G401.6 (cell line): Measurements from ENCODE around the gene SPIN1.

Source experiments
- FAIRE-seq: peaks from 2 replicates; lab custom pipeline; 2012; peaks lifted over from hg19 to GRCh38; lab: Jason Lieb, UNC

SPIN1 gene

DNA sequence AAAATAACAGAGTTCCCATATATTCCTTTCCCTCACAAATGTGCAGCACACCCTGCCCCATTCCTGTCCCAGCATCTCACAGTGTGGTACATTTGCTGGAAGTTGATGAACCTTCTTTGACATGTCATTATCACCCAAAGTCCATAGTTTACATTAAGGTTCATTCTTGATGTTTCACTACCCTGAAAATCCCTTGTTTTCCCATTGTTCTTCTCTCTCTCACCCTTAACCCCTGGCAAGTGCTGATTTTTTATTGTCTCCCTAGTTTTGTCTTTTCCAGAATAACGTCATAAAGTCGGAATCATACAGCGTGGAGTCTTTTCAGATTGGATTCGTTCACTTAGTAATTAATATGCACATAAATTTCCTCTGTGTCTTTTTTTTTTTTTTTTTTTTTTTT is 48.1 kb downstream of the SPIN1 start:
- no peak for FAIRE-seq

DNA sequence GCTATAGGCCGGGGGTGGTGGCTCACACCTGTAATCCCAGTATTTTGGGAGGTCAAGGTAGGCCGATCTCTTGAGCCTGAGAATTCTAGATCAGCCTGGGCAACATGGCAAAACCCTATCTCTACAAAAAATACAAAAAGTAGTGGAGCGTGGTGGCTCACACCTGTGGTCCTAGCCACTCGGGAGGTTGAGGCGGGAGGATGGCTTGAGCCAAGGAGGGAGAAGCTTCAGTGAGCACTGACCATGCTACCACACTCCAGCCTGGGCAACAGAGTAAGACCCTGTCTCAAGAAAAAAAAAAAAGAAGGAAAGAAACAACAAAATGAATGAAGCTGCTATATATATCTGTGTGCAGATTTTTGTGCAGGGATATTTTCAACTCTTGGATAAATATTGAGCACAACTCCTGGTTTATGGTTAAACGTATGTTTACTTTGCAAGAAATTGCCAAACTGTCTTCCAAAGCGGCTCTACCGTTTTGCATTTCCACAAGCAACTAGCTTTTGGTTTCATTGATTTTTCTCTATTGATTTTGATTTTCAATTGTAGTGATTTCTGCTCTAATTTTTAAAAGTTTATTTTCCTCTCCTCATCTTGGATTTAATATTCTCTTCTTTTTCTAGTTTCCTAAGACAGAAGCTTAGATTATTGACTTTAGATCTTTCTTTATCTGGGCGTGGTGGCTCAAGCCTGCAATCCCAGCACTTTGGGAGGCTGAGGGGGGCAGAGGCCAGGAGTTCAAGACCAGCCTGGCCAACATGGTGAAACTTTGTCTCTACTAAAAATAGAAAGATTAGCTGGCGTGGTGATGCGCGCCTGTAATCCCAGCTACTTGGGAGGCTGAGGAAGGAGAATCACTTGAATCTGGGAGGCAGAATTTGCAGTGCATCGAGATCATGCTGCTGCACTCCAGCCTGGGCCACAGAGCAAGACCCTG is 49.2 kb downstream of the SPIN1 start:
- no peak for FAIRE-seq

DNA sequence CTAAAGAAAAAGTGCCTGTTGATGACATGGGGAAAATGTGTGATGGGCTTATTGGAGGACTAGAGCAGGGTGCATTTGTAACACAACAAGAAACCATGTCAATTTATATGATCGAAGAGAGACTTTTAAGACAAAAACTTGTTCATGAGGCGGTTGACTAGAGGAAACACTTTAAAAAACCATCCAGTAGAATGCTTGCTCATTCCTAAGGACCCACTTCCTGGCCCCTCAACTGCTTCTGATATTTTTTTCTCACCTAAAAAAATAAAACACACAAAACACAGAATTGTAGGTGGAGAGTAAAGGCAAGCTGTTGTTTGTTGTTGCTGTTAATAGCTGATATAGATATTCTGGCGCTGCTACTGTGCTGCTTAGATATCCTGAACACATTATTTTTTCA is 50.6 kb downstream of the SPIN1 start:
- FAIRE-seq: no peak

DNA sequence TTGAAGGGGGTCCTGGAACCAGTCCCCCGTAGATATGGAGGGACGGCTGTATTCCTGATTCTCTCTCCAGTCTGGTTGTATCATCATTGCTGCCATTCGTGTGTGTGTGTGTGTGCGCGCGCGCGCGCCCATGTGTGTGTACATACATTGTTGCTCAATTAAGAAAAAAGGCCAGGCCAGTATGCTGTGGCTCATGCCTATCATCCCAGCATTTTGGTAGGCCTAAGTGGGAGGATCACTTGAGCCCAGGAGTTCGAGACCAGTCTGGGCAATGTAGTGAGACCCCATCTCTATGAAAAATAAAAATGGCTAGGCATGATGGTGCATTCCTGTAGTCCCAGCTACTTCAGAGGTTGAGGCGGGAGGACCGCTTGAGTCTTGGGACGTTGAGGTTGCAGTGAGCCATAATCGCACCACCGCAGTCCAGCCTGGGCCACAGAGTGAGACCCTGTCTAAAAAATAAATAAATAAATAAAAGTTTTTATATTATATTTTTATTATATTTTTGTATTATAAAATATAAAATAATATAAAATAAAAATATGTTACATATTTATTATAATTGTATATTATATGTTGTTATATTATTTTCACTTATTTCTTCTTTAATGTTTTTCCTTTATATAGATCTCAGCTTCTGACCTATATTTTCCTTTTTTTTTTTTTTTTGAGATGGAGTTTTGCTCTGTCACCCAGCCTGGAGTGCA is 53.2 kb downstream of the SPIN1 start:
- peak; percentile 85 for FAIRE-seq

DNA sequence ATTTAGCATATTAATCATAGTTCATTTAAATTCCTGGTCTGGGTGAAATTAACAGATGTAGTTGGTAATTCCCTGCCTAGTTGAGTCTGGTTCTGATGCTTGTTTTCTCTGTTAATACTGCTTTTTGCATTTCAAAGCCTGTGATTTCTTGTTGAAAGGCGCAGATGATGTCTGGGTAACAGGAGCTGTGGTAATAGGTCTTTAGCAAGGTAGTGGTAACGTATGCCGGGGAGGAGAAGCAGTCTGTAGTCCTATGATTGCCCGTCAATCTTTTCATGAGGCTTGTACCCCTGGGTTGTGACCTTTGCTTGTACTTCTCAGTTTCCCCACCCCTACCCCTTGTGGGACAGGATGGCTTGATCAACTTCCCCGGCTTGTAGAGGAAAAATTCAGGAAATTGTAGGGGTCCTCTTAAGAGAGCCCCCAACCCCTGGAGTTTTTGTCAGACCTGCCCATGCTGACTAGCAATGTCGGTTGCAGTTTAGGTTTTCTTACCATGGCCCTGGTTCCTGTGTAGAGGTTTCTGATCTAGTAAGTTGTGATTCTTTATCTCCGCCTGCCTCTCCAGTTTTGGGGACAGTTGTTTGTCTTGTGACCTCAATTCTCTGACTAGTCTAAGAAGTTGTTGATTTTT is 55.4 kb downstream of the SPIN1 start:
- FAIRE-seq: no peak

DNA sequence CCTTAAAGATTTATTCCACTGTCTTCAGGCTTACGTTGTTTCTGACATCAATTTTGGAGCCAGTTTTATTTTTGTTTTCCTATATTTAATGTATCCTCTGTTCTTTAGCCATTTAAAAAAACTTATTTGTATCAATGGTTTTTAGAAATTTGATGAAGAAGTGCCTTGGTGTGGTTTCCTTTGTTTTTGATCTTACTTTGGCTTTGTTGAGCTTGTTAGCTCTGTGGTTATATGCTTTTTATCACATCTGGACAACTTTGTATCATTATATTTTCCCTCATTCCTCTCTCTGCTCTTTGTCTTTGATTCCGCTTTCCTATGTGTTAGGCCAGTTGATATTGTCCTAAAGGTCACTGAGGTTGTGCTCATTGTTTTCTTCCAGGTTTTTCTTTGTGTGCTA is 58.5 kb downstream of the SPIN1 start:
- FAIRE-seq: no peak

DNA sequence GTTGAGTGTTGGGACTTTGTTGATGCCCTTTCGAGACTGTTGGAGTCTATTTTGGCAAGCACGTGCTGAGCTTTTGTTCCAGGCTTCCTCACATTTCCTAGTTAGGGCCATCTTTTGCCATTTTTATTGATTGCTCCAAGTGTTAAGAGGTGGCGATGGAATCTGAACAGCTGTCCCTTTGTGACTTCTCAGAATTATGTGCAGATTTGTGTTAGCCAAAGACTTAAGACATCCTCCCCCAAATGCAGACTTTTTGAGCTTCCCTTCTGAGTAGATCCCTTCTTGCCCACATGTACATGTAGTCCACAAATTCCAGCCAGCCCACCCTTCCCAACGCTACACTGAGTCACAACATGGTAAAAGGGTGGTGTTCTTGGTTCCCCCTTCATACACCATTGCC is 59.2 kb downstream of the SPIN1 start:
- no peak for FAIRE-seq

DNA sequence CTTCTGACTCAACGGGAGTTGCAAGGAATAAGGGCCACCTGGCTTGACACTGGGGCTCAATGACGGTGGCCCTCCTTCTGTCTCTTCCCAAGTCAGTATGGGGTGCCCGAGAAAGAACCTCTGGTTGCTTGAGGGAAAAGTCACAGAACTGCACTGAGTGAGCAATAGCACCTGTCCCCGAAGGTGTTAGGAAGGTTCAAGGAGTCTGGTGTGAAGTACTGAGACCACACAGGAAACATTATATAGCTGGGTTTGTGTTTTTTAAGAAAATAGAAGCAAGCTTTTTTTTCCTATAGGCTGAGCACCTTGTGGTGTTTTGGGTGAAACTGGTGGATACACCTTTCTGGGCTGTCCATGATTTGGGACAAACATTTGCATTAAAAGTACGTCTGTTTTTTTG is 62.9 kb downstream of the SPIN1 start:
- no peak for FAIRE-seq

DNA sequence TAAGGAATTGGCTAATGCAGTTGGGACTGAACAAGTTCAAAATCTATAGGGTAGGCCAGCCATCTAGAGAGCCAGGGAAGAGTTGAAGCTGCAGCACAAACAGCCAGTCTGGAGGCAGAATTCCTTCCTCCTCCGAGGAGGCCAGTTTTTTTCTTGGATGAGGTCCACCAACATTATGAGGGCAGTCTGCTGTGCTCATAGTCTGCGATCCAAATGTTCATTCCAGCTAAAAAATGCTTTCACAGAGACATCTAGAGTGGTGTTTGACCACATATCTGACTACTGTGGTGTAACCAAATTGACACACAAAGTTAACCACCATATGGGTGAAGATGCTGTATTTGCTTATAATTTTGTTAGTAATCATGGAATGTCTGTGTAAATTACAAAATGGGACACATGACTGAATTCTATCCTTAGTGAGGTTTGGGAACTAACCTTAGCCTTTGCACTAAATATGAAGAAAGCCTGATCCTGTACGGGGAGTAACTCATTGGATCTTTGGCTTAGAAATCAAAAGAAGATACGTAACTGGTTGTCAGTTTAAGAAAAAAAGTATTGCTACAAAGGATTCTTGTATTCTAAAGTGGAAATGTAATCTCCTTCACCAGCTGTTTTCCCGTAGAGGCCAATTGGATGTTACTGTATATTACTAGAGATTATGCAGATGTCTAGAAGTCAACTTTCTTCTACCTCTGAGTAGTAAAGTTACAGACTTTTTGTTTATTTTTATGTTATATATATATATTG is 70.6 kb downstream of the SPIN1 start:
- peak; percentile 17 for FAIRE-seq

DNA sequence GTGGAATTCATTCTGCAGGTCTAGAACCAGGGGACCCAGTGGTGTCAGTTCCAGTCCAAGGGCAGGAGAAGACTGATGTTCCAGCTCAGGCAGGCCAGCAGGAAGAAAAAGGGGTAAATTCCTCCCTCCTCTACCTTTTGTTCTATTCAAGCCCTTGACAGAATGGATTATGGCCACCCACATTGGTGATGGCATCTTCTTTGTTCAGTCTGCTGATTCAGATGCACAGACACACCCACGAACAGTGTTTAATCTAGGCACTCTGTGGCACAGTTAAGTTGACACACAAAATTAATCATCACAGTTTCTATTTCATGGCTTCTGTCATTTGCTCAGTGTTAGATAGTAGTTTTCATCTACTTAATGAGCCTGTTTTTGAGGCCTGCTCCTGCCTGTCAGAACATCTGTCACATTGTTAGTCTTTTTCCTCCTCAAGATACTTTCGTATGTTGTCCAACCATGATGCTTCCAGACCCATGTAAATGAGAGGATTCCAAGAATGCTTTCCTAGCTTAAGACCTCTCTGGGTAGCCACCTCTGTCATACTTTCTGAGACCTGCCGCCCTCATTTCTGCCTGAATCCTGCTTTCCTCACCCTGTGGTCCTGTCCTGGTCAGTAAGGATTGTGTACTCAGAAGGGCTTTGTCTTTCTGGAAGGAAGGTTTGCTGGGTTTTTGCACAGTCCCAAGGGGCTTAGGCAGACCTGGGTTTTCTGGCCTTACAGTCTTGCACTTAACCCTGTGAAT is 72.5 kb downstream of the SPIN1 start:
- FAIRE-seq: no peak

DNA sequence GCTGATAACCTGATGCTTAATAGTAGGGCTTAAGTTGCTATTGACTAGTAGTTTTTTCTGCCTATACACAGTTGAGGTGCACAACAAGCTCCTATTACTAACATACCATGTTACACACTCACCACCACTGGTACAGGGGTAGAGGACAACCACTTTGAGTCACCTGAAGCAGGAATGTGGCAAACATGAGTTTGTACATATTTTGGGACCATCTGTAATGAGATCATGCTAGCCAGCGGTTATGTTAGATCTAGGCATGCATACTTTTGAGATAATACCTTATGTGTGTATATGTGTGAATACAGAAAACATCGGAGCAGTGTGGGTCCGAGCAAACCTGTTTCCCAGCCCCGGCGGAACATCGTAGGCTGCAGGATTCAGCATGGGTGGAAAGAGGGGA is 73.9 kb downstream of the SPIN1 start:
- no peak for FAIRE-seq

DNA sequence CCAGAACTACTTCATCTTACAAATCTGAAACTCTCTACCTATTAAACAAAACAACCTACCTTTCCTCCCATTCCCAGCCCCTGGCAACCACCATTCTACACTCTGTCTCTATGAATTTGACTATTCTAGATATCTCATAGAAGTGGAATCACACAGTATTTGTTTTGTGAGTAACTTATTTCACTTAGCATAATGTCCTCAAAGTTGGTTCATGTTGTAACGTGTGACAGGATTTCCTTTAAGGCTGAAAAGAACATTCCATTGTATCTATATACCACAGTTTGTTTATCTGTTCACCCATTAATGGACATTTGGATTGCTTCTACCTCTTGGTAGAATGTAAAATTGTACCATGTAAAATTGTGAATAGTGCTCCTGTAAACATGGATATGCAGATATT is 76.6 kb downstream of the SPIN1 start:
- FAIRE-seq: no peak

DNA sequence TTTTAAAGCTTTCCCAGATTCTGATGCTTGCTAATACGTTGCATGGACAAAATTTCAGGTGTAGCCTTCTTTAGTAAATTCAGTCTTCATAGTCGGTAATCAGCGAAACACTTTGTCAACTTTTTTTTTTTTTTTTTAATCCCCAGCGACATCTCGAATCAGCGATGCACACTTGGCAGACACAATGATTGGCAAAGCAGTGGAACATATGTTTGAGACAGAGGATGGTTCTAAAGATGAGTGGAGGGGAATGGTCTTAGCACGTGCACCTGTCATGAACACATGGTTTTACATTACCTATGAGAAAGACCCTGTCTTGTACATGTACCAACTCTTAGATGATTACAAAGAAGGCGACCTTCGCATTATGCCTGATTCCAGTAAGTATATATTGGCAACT is 80.0 kb downstream of the SPIN1 start:
- no peak for FAIRE-seq

DNA sequence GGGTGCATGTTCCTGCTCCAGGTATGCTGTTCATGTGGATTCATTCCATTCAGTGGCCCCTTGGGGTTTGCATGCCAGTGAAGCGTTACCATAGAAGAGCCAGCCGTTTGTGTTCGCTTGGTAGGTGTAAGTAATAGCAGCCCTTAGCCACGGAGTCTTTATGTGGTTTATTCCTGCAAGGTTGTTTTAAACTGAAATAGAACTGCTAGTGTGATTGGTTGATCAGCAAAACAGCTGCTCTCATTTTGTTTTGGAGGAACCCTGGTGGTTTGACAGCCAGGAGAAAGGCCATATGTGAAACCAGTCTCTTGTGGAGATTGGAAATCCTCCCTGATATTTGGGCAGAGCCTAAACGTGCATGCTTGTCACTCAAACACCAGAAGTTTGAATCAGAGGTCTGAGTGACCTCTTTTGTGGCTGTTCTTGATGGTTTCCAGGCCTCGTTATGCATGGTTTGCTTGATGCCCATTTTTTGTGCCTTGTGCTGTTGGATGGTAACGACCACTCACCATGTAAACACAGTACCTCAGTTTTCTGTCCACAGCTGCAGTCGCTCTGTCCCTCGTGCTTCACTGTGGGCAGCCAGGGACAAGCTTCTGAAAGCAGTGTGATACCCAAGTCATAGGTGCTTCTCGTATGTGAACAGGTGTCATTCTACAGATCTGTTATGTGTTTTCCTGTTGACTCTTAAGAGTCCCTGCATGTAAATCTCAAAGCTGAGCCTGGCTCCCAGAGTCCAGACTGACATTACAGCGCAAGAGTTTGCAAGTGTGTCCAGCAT is 88.4 kb downstream of the SPIN1 start:
- FAIRE-seq: no peak

DNA sequence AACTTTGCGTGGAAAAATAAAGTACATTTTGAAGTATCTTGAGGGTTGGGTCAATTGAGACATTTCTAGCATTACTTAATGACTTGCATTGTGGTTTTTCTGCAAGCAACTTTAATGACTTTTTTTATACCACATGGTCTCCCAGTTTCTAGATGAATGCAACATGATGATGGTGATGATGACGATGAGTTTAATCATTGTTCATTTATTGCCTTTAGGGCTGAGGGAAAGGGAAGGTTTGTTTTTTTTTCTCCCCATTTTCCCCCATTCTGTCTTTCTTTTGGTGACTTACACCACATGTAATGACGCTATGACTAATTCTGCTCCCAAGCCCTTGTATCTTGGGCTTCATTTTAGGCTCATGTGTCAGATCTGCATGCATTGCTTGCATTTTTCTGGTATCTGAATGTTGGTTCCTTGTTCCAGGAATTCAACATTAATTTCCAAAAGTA is 89.1 kb downstream of the SPIN1 start:
- no peak for FAIRE-seq

DNA sequence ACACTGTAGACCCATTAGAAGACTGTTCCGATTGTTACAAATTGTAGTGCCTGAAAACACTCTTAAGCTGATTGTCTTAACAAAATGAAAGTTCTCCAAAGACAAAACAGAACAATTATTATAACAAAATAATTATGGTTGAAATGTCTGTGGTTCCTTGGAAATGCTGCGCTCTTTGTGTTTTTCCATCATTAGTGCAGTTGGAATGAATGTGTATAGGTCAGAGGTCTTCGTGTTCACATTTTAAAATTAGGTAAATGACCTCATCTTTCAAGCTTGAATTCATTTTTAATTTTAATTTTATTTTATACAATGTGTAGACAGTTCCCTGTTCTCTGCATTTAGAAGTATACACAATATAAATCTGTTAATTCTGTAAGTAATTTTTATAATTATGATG is 90.0 kb downstream of the SPIN1 start:
- FAIRE-seq: no peak

DNA sequence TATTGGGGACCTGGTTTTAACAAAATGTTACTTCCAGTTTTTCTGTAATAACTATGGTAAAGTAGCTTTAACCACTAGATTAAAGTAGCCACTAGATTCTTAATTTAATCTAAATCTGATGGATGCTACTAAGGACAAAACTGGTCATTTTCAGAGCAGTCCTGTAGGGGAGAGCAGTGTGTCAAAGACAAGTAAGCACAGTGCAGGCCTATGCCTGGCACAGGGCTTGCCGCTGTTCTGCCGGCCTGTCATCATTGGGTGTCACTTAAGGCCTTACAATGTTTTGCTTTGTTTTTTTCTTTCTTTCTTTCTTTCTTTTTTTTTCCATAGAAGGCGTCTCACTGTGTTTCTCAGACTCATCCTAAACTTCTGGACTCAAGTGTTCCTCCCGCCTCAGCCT is 93.7 kb downstream of the SPIN1 start:
- FAIRE-seq: no peak

DNA sequence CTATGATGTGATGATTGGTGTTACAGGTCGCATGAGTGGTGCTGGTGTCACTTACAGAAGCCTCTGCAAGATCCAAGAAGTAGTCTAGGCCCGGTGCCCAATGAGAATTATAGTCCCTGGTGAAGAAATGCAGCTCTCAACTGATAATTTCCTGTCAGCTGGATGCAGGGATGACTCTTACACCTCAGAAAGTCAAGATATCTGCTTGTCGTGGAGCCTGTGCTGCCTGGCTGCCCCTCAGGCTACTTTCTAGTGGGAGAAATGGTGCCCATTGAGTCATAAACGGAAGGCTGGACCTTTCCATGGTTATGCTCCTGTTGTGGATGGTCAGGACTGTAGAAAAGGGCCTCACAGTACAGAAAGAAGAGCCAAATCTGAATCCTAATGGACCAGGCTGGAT is 99.9 kb downstream of the SPIN1 start:
- no peak for FAIRE-seq

DNA sequence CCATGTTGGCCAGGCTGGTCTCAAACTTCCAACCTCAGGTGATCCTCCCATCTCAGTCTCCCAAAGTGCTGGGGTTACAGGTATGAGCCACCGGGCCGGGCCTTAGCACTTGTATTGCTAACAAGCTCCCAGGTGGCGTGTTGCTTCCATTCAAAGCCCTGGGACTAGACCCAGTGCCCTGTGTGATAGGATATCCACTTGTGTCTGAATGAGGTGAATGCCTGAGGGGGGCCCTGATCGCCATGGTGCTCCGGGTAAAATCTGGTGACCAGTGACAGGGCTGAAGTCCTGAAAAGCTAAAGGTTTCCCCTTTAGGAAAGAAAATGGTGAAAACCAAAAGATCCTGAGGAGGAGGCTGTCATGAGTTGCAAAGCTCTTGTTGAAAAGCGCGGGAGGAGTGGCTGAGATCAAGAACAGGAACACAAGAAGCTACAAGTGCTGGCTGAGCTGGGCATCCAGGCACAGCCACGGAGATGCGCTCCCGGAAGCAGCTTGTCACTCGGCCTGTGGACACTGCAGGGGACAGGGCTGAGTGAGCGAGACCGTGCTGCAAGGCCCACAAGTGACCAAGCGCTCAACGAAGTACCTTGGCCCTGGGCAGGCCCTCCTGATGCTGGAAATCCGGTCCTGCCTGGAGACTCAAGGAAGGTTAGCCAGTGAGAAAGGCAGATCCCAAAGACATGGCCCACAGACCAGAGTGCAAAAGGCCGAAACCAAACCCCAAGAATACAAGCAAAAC is 106.9 kb downstream of the SPIN1 start:
- no peak for FAIRE-seq

DNA sequence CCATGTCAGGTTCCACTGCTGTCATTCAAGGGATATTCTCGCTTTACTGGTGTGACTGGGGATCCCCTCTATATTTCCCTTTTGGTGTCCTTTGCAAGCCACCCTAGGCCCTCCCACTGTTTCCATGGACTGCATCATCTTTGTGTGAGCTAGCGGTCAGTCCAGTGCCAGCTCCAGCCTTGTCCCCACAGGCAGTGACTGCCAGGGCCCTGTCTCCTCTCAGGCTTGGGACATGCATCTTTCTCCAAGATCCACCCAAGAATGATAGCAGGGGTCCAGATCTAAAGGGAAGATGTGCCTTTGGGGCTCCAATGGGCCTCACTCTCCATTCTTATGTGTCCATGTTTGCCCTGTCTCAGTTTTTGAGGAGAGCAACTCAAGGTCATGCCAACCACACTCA is 109.0 kb downstream of the SPIN1 start:
- no peak for FAIRE-seq
